GM12878 (cell line): ENCODE measurements around the gene FAM83G. TPM values are rescaled to one million over a fixed set of nuclear protein-coding genes. Genes with fewer than 3 reads are reported as not detected.

ENCODE experiments used
- ATAC-seq: fragments of 200-7000 bp; cut with Tn5 transposase; 3 replicates; pipeline ENCODE4 v1.9.1; 2020; ENCODE audit warnings: mild to moderate bottlenecking, moderate library complexity
- BruUV-seq: library from RNA; stranded (reverse); fragments of 400-500 nt; replicated peaks from 2 replicates; lab custom pipeline; 2021; lab: Mats Ljungman, UMichigan
- CTCF ChIA-PET: fragments of 300-600 bp; sonication (Branson Sonifier 250); formaldehyde crosslinking; extraction: SDS; loops from one replicate; lab custom pipeline; 2021; ENCODE audit warnings: inconsistent platforms; lab: Yijun Ruan, JAX
- POLR2A ChIA-PET: fragments of 350-600 bp; formaldehyde crosslinking; extraction: SDS; loops from one replicate; lab custom pipeline; 2021; ENCODE audit warnings: inconsistent platforms; lab: Charles Lee
- RAD21 ChIA-PET: fragments of 300-600 bp; sonication (Branson Sonifier 250); formaldehyde crosslinking; loops from one replicate; lab custom pipeline; 2023; ENCODE audit warnings: antibody characterized with exemption; ENCODE audit not compliant: unreplicated experiment; lab: Charles Lee
- SMC1A ChIA-PET: fragments of 300-600 bp; sonication (Branson Sonifier 250); formaldehyde crosslinking; loops from one replicate; lab custom pipeline; 2023; ENCODE audit not compliant: unreplicated experiment, uncharacterized antibody; lab: Charles Lee
- DNase-seq: peaks from one replicate; pipeline ENCODE4 v3.0.0-alpha.2; 2011; ENCODE audit warnings: low read depth, low spot score
- FAIRE-seq: peaks from 3 replicates; lab custom pipeline; 2011; peaks lifted over from hg19 to GRCh38; lab: Jason Lieb, UNC
- H2AFZ ChIP-seq: 2 replicates; pipeline ENCODE4 v1.6.0; 2011; ENCODE audit warnings: low read depth, low read length, control low read depth; ENCODE audit not compliant: control insufficient read depth
- H3K27ac ChIP-seq: 2 replicates; pipeline ENCODE4 v1.5.1; 2011; ENCODE audit warnings: control low read depth; ENCODE audit not compliant: control insufficient read depth, insufficient read depth
- H3K27me3 ChIP-seq, 2 experiments: replicated peaks in 1 of 2; 2 replicates each; pipeline versions ENCODE4 v1.6.0 to v1.6.1; 2011; ENCODE audit warnings: low read length in 1 of 2; ENCODE audit not compliant: control insufficient read depth in 2 of 2, insufficient read depth in 2 of 2
- H3K36me3 ChIP-seq, 2 experiments: 2 replicates each; pipeline ENCODE4 v1.5.1; 2011; ENCODE audit warnings: low read length in 1 of 2; ENCODE audit not compliant: control insufficient read depth in 2 of 2, insufficient read depth in 2 of 2
- H3K4me1 ChIP-seq: 2 replicates; pipeline ENCODE4 v1.6.1; 2011; ENCODE audit warnings: mild to moderate bottlenecking, low read length, moderate library complexity, mixed read lengths; ENCODE audit not compliant: control insufficient read depth, insufficient read depth
- H3K4me2 ChIP-seq: 2 replicates; pipeline ENCODE4 v1.6.0; 2011; ENCODE audit warnings: control low read depth; ENCODE audit not compliant: control insufficient read depth, insufficient read depth
- H3K4me3 ChIP-seq: fragments of 200-600 bp; sonication (generic); 2 replicates; pipeline ENCODE4 v1.5.1; 2016
- H3K79me2 ChIP-seq: 2 replicates; pipeline ENCODE4 v1.6.0; 2011; ENCODE audit warnings: low read length; ENCODE audit not compliant: control insufficient read depth, insufficient read depth
- H3K9ac ChIP-seq: 2 replicates; pipeline ENCODE4 v1.8.0; 2011; ENCODE audit warnings: low read length, control low read depth, mixed read lengths; ENCODE audit not compliant: control insufficient read depth, insufficient read depth
- H3K9me3 ChIP-seq: replicated peaks from 3 replicates; pipeline ENCODE4 v1.5.1; 2011; ENCODE audit warnings: mild to moderate bottlenecking, low read length; ENCODE audit not compliant: control insufficient read depth, insufficient read depth
- H4K20me1 ChIP-seq: 2 replicates; pipeline ENCODE4 v1.6.0; 2011; ENCODE audit not compliant: control insufficient read depth, insufficient read depth
- PAX5 ChIP-seq: IDR thresholded peaks from 2 replicates; pipeline ENCODE4 v1.6.1; 2011; ENCODE audit warnings: low read depth, low read length, borderline replicate concordance
- POLR2A ChIP-seq: IDR thresholded peaks from 2 replicates; pipeline ENCODE4 v1.6.1; 2011; ENCODE audit warnings: low read depth, mild to moderate bottlenecking, low read length
- ZNF217 ChIP-seq: fragments of 450-650 bp; IDR thresholded peaks from 2 replicates; pipeline ENCODE4 v1.6.1; 2017; ENCODE audit warnings: antibody characterized with exemption, mild to moderate bottlenecking
- WGBS: methylation state at CpG from one replicate; pipeline ENCODE4 v1.1.6; 2016; ENCODE audit warnings: low lambda C conversion rate; ENCODE audit not compliant: insufficient replicate concordance, insufficient coverage; ENCODE audit errors: missing lambda C conversion rate; 5-methylcytosine and 5-hydroxymethylcytosine counted together
- in situ Hi-C: fragments of 300-500 bp; cut with MboI; formaldehyde crosslinking; loops from 9 replicates; pipeline ENCODE4 v1.14.3; 2018; ENCODE audit warnings: mixed read lengths
- intact Hi-C: fragments of 100-400 bp; cut with micrococcal nuclease; formaldehyde crosslinking; loops from one replicate; pipeline ENCODE4 v1.14.2; 2022; ENCODE audit not compliant: unreplicated experiment
- polyA plus RNA-seq, 11 experiments: library from polyadenylated mRNA; depleted of rRNA in 4 of 11; unstranded in 6 of 11; stranded (reverse) in 5 of 11; fragments of >200 nt; fragmentation: Nextera tagmentation in 4 of 11; fragmentation: Illumina TruSeq in 1 of 11; extraction: Ambion mirVana in 4 of 11; extraction: Trizol in 1 of 11; gene quantifications; 1 replicate in 1 of 11; 2 replicates in 10 of 11; pipeline versions ENCODE4 v1.2.1 to v1.2.3, GENCODE V29; 2011 to 2016; ENCODE audit warnings: inconsistent platforms in 2 of 11, missing spikeins in 2 of 11, low read depth in 1 of 11
- total RNA-seq, 4 experiments: library from RNA; depleted of rRNA in 3 of 4; stranded (reverse); fragments of >200 nt in 3 of 4; fragmentation: Illumina TruSeq in 1 of 4; extraction: Trizol in 1 of 4; gene quantifications; 2 replicates each; pipeline versions ENCODE4 v1.2.1 to v1.2.3, GENCODE V29; 2013 to 2021
- TF ChIP-seq, protein P1 (sequence below): fragments of 450-650 bp; formaldehyde crosslinking; IDR thresholded peaks from 2 replicates; pipeline ENCODE4 v1.4.0; 2020; ENCODE audit warnings: mild to moderate bottlenecking, moderate library complexity
- TF ChIP-seq, protein P2 (sequence below): fragments of 450-650 bp; IDR thresholded peaks from 2 replicates; pipeline ENCODE4 v1.6.1; 2017; ENCODE audit warnings: low read depth, mild to moderate bottlenecking, moderate library complexity
- TF ChIP-seq, protein P3 (sequence below): fragments of 450-650 bp; conservative IDR thresholded peaks from 2 replicates; pipeline ENCODE4 v1.6.1; 2017; ENCODE audit warnings: mild to moderate bottlenecking, moderate library complexity

Gene FAM83G
- total and polyA plus RNA-seq, 10 of the 15 experiments (the other 5 are each of a cell fraction or from before 2014, with no cell fraction given), result 0.03 to 16.7 (median 6.5) TPM

DNA sequence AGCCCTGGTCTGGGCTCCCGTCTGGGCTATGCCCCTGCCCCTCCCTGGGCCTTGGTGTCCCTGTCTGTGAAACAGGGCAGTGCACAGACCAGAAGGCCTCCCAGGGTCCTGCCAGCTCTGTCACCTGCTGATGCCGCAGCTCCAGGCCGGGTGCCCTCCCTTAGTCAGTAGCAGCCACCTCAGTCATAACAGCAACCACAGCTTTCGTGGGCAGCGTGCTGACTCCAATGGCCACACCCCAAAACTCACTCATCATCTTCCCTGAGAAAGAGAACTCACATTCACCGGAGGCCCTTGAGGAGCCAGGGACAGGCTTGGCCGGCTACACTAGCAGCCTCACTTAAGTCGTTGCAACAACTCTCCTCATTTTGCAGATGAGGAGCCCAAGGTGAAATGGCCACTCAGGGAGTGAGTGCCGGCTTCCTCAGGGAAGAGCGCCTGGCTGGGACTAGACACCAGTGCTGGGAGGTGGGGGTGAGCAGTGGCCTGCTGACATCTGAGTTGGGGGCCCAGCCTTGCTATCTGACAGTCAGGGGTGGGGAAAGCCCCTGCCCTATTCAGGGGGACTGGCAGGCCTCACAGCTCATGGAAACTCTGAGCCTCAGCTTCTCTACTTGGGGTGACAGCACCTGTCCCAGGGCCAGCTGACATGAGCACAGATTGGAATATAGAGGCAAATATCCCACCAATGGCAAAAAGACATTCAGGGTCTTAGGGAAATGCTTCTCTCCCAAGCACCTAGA lies 30.0 kb downstream of the FAM83G start:
- BruUV-seq, result no TSS peak
- Histone ChIP-seq H3K4me3 (no peak overlapping the region), H3K9me3 (no peaks in the 10 kb centered on the region), H3K36me3 (peaks cover 5 to 23% of the 10 kb centered on the region in 2 experiments; a peak in 3 of 4 replicates), H3K4me1 (no peaks in the 10 kb centered on the region), H3K9ac (no peak overlapping the region), H3K4me2 (no peak overlapping the region), H3K27ac (no peak overlapping the region), H3K79me2 (no peaks in the 10 kb centered on the region), H2AFZ (no peak overlapping the region), H4K20me1 (no peaks in the 10 kb centered on the region), H3K27me3 (no peaks in the 10 kb centered on the region)
- intact Hi-C loops (no loop called here), in situ Hi-C loops (no loop called here)
- ChIA-PET CTCF (no interaction called here), SMC1A (no interaction called here), POLR2A (interaction anchor here (0.6 kb wide), 1 partner anchor 10 kb away, joined by 5 read pairs; no protein-coding TSS in a partner anchor), RAD21 (interaction anchor here (1.0 kb wide), 1 partner anchor 13 kb away, joined by 4 read pairs; no protein-coding TSS in a partner anchor)
- WGBS, result 85% methylated on average over 10 of the region's 10 CpGs
- TF ChIP-seq PAX5 (no peak), ZNF217 (no peak), POLR2A (no peak)
- TF ChIP-seq, protein P1, sequence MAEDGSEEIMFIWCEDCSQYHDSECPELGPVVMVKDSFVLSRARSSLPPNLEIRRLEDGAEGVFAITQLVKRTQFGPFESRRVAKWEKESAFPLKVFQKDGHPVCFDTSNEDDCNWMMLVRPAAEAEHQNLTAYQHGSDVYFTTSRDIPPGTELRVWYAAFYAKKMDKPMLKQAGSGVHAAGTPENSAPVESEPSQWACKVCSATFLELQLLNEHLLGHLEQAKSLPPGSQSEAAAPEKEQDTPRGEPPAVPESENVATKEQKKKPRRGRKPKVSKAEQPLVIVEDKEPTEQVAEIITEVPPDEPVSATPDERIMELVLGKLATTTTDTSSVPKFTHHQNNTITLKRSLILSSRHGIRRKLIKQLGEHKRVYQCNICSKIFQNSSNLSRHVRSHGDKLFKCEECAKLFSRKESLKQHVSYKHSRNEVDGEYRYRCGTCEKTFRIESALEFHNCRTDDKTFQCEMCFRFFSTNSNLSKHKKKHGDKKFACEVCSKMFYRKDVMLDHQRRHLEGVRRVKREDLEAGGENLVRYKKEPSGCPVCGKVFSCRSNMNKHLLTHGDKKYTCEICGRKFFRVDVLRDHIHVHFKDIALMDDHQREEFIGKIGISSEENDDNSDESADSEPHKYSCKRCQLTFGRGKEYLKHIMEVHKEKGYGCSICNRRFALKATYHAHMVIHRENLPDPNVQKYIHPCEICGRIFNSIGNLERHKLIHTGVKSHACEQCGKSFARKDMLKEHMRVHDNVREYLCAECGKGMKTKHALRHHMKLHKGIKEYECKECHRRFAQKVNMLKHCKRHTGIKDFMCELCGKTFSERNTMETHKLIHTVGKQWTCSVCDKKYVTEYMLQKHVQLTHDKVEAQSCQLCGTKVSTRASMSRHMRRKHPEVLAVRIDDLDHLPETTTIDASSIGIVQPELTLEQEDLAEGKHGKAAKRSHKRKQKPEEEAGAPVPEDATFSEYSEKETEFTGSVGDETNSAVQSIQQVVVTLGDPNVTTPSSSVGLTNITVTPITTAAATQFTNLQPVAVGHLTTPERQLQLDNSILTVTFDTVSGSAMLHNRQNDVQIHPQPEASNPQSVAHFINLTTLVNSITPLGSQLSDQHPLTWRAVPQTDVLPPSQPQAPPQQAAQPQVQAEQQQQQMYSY (CRISPR knock-in tag), result no peak
- TF ChIP-seq, protein P2, sequence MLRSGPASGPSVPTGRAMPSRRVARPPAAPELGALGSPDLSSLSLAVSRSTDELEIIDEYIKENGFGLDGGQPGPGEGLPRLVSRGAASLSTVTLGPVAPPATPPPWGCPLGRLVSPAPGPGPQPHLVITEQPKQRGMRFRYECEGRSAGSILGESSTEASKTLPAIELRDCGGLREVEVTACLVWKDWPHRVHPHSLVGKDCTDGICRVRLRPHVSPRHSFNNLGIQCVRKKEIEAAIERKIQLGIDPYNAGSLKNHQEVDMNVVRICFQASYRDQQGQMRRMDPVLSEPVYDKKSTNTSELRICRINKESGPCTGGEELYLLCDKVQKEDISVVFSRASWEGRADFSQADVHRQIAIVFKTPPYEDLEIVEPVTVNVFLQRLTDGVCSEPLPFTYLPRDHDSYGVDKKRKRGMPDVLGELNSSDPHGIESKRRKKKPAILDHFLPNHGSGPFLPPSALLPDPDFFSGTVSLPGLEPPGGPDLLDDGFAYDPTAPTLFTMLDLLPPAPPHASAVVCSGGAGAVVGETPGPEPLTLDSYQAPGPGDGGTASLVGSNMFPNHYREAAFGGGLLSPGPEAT, result no peak
- TF ChIP-seq, protein P3, sequence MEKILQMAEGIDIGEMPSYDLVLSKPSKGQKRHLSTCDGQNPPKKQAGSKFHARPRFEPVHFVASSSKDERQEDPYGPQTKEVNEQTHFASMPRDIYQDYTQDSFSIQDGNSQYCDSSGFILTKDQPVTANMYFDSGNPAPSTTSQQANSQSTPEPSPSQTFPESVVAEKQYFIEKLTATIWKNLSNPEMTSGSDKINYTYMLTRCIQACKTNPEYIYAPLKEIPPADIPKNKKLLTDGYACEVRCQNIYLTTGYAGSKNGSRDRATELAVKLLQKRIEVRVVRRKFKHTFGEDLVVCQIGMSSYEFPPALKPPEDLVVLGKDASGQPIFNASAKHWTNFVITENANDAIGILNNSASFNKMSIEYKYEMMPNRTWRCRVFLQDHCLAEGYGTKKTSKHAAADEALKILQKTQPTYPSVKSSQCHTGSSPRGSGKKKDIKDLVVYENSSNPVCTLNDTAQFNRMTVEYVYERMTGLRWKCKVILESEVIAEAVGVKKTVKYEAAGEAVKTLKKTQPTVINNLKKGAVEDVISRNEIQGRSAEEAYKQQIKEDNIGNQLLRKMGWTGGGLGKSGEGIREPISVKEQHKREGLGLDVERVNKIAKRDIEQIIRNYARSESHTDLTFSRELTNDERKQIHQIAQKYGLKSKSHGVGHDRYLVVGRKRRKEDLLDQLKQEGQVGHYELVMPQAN, result no peak
- no peak for ATAC-seq
- FAIRE-seq, result no peak
- DNase-seq, result no peak
